Breast epithelium (tissue), 3 donors: ENCODE measurements around the gene APEX2.

Experiments
- CTCF ChIP-seq, 3 donors: fragments of 450-650 bp; IDR thresholded peaks; one replicate each; pipeline ENCODE4 v1.5.1; 2016 to 2017; ENCODE audit warnings: antibody characterized with exemption in 3 of 3, mild to moderate bottlenecking in 3 of 3, moderate library complexity in 3 of 3
- POLR2AphosphoS5 ChIP-seq, 3 donors: sonication (generic); formaldehyde crosslinking; IDR thresholded peaks; one replicate each; pipeline ENCODE4 v1.6.1; 2017; ENCODE audit warnings: antibody characterized with exemption in 3 of 3

- no peak for TF ChIP-seq POLR2AphosphoS5 (IDR thresholded peaks at IDR 0.05)
- TF ChIP-seq CTCF (IDR thresholded peaks at IDR 0.05): no peak
Observed at GRCh38 chrX:54980334-54980733, 19.8 kb upstream of the APEX2 start.
